ENCODE data around the gene ZNF74. TPM values are rescaled to one million over a fixed set of nuclear protein-coding genes. Genes with fewer than 3 reads are reported as not detected.

Gene ZNF74
- total RNA-seq, 1 experiment from 2014 or later: 15.6 TPM

DNA sequence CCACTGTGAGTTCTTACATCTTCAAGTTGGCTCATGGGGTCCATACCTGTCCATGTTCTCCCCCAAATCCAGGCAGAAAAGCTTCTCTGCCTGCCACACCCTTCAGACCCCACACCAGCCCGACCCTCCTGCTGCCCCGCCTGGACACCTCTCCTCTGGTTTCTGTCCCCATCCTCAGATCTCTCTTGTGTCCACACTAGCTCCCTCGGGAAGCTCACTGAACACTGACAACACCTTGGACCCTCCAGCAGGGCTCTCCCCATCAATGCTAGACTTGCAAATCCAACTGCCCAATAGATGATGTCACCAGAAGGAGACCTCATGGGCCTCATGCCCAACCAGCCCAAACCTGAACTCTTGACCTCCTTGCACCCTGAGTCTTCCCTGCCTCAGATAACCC is 40.8 kb downstream of the ZNF74 start:
- H3K9me3 Mint-ChIP-seq (ENCODE audit: unreplicated experiment): no peaks in the 10 kb centered on the region
- peaks cover 6% of the 10 kb centered on the region for H3K4me1 Mint-ChIP-seq (ENCODE audit: low read depth, unreplicated experiment)
- H3K4me1 ChIP-seq: peaks cover 11% of the 10 kb centered on the region
- peaks cover 2% of the 10 kb centered on the region; the same call in 1 of the 2 replicates for H3K27me3 ChIP-seq (replicated peaks; ENCODE audit: control insufficient read depth, insufficient read depth, low read length)
- CTCF ChIA-PET: interaction anchor here (1.3 to 1.4 kb wide), 2 partner anchors 22 to 133 kb away, joined by 3 to 4 read pairs; no protein-coding TSS in a partner anchor
- no peak for DNase-seq
- no peak overlapping the region for H3K27ac Mint-ChIP-seq (ENCODE audit: unreplicated experiment)
- TF ChIP-seq, protein P1, sequence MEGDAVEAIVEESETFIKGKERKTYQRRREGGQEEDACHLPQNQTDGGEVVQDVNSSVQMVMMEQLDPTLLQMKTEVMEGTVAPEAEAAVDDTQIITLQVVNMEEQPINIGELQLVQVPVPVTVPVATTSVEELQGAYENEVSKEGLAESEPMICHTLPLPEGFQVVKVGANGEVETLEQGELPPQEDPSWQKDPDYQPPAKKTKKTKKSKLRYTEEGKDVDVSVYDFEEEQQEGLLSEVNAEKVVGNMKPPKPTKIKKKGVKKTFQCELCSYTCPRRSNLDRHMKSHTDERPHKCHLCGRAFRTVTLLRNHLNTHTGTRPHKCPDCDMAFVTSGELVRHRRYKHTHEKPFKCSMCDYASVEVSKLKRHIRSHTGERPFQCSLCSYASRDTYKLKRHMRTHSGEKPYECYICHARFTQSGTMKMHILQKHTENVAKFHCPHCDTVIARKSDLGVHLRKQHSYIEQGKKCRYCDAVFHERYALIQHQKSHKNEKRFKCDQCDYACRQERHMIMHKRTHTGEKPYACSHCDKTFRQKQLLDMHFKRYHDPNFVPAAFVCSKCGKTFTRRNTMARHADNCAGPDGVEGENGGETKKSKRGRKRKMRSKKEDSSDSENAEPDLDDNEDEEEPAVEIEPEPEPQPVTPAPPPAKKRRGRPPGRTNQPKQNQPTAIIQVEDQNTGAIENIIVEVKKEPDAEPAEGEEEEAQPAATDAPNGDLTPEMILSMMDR (IDR thresholded peaks at IDR 0.05; ENCODE audit: insufficient read depth in 1 of 2, low read depth in 1 of 2, low read length in 1 of 2, severe bottlenecking in 1 of 2, unreplicated experiment in 1 of 2): no peak
- intact Hi-C loops (cut with micrococcal nuclease; ENCODE audit: unreplicated experiment): no loop called here
- no TSS peak for BruUV-seq (replicated peaks)
- peaks cover 10% of the 10 kb centered on the region for H3K36me3 Mint-ChIP-seq (ENCODE audit: insufficient read depth, unreplicated experiment)
- POLR2A ChIA-PET: no interaction called here
- peaks cover 7% of the 10 kb centered on the region for H3K27me3 Mint-ChIP-seq (ENCODE audit: insufficient read depth, unreplicated experiment)
- no peak overlapping the region for H3K4me3 Mint-ChIP-seq (ENCODE audit: unreplicated experiment)
- no peaks in the 10 kb centered on the region for H3K9me3 ChIP-seq
- H3K36me3 ChIP-seq (ENCODE audit: control insufficient read depth, insufficient read depth, low read length): no peaks in the 10 kb centered on the region
- H3K4me3 ChIP-seq (ENCODE audit: low read depth, low read length): no peak overlapping the region

GRCh38 chr22:20435436-20436306 is 41.7 kb downstream of the ZNF74 start:
- Mint-ChIP-seq H3K4me3 (ENCODE audit: unreplicated experiment) (peak overlapping the region; percentile 91), H3K36me3 (ENCODE audit: insufficient read depth, unreplicated experiment) (peaks cover 10% of the 10 kb centered on the region)
- H3K4me3 ChIP-seq (ENCODE audit: low read depth, low read length): peak overlapping the region; percentile 35

GRCh38 chr22:20436307-20436767 is 42.4 kb downstream of the ZNF74 start:
- intact Hi-C loops (cut with micrococcal nuclease; ENCODE audit: unreplicated experiment): no loop called here
- TF ChIP-seq, protein P1 (IDR thresholded peaks at IDR 0.05; ENCODE audit: insufficient read depth in 1 of 2, low read depth in 1 of 2, low read length in 1 of 2, severe bottlenecking in 1 of 2, unreplicated experiment in 1 of 2): no peak
- Mint-ChIP-seq H3K36me3 (ENCODE audit: insufficient read depth, unreplicated experiment) (peaks cover 10% of the 10 kb centered on the region), H3K27me3 (ENCODE audit: insufficient read depth, unreplicated experiment) (peaks cover 7% of the 10 kb centered on the region), H3K4me1 (ENCODE audit: low read depth, unreplicated experiment) (peaks cover 6% of the 10 kb centered on the region), H3K9me3 (ENCODE audit: unreplicated experiment) (no peaks in the 10 kb centered on the region), H3K4me3 (ENCODE audit: unreplicated experiment) (peak overlapping the region; percentile 91), H3K27ac (ENCODE audit: unreplicated experiment) (no peak overlapping the region)
- H3K4me3 ChIP-seq (ENCODE audit: low read depth, low read length): peak overlapping the region; percentile 35
- ChIA-PET POLR2A (no interaction called here), CTCF (interaction anchor here (1.0 kb wide), 1 partner anchor 18 kb away, joined by 4 read pairs; no protein-coding TSS in a partner anchor)
- no peaks in the 10 kb centered on the region for H3K36me3 ChIP-seq (ENCODE audit: control insufficient read depth, insufficient read depth, low read length)
- peaks cover 6% of the 10 kb centered on the region; the same call in 1 of the 2 replicates for H3K4me1 ChIP-seq
- peak in 1 of 2 experiments; percentile 61 for DNase-seq
- BruUV-seq (replicated peaks): no TSS peak
- no peaks in the 10 kb centered on the region for H3K27me3 ChIP-seq (replicated peaks; ENCODE audit: control insufficient read depth, insufficient read depth, low read length)
- H3K9me3 ChIP-seq: no peaks in the 10 kb centered on the region

More at GRCh38 chr22:20435436-20436306, 41.7 kb downstream of the ZNF74 start:
- H3K9me3 Mint-ChIP-seq (ENCODE audit: unreplicated experiment): no peaks in the 10 kb centered on the region
- DNase-seq: no peak
- no peaks in the 10 kb centered on the region for H3K27me3 ChIP-seq (replicated peaks; ENCODE audit: control insufficient read depth, insufficient read depth, low read length)
- TF ChIP-seq, protein P1 (IDR thresholded peaks at IDR 0.05; ENCODE audit: insufficient read depth in 1 of 2, low read depth in 1 of 2, low read length in 1 of 2, severe bottlenecking in 1 of 2, unreplicated experiment in 1 of 2): no peak
- peaks cover 7% of the 10 kb centered on the region for H3K27me3 Mint-ChIP-seq (ENCODE audit: insufficient read depth, unreplicated experiment)
- H3K36me3 ChIP-seq (ENCODE audit: control insufficient read depth, insufficient read depth, low read length): no peaks in the 10 kb centered on the region
- BruUV-seq (replicated peaks): no TSS peak
- no peak overlapping the region for H3K27ac Mint-ChIP-seq (ENCODE audit: unreplicated experiment)
- ChIA-PET POLR2A (no interaction called here), CTCF (interaction anchor here (1.0 to 1.4 kb wide), 2 partner anchors 17 to 21 kb away, joined by 4 read pairs; no protein-coding TSS in a partner anchor)
- H3K4me1 Mint-ChIP-seq (ENCODE audit: low read depth, unreplicated experiment): peaks cover 6% of the 10 kb centered on the region
- intact Hi-C loops (cut with micrococcal nuclease; ENCODE audit: unreplicated experiment): no loop called here
- peaks cover 6% of the 10 kb centered on the region; the same call in 1 of the 2 replicates for H3K4me1 ChIP-seq
- no peaks in the 10 kb centered on the region for H3K9me3 ChIP-seq

All from Caco-2 (cell line).